ENCODE measurements around the gene KCNA10.

Gene KCNA10

DNA sequence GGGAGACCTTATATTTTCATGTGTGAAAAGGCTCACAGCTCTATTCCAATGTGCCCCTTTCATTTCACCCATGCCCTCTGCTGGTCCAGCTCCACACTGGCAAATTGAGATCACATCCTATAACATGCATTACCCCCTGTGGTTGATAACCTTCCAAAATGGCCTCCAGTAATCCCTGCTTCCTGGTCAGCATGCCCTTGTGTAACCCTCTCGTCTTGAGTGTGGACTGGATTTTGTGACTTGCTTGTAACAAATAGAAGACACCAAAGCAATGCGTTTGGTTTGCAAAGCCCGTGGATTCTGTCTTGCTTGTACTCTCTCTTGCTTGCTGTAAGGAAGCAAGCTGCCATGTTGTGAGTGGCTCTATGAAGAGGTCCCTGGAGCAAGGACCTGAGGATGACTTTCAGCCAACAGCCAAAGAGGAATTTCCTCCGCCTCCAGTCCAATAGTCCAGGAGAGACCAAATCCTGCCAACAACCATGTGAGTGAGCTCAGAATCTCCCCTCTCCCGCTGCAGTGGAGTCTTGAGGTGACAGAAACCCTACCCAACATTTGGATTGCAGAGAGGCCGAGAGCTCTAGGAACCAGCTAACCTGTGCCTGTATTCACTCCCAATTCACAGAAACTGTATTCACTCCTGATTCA, 17.4 kb downstream of the KCNA10 start:
- DNase-seq (ENCODE audit: low read depth in 3 of 3) = no peak

- no peak for DNase-seq (ENCODE audit: low read depth in 3 of 3)
Measured at GRCh38 chr1:110498270-110498669, 20.7 kb downstream of the KCNA10 start.

GRCh38 chr1:110495926-110496600, 22.9 kb downstream of the KCNA10 start:
- peak; percentile 57 to 75 (median 74) for DNase-seq (ENCODE audit: low read depth in 3 of 3)

DNA sequence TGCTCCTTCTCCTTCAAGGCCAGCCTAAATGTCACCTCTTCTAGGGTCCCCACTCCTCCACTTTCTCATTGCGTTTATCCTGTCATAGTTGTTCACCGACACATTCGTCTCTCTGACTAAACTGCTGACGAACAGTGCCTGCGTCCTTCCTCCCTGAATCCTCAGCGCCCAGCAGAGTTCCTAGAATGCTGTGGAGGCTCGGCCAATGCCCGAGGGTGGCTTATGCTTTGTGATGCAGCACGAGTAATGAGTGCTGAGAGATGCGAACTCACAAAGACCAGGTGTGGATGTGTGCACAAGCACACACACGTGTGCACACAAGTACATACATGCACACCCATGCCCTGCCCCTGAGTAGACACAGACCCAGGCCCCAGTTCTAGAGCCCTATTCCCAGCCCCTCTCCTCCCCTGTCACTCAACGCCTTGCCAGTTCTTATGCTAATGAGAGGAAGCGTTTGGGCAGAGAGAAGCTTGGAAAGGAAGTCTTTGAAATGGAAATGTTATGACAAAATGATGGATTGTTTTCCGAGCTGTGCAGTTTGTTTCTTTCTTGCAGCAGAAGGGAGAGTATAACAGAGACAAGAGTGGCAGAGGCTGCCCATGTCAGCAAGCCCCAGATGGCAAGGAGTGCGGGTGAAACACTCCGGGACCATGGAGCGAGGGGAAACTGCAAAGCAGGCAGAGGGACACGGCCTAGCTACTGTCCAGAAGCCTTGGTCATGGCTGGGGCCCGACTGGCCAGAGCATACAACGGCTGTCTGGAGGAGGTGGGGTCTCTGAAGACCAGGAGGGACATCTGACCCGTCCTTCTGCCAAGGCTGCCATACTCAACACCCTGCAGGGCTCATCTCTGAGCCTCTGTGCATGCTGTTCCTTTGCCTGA, 24.2 kb downstream of the KCNA10 start:
- DNase-seq (ENCODE audit: low read depth in 3 of 3) = no peak

DNA sequence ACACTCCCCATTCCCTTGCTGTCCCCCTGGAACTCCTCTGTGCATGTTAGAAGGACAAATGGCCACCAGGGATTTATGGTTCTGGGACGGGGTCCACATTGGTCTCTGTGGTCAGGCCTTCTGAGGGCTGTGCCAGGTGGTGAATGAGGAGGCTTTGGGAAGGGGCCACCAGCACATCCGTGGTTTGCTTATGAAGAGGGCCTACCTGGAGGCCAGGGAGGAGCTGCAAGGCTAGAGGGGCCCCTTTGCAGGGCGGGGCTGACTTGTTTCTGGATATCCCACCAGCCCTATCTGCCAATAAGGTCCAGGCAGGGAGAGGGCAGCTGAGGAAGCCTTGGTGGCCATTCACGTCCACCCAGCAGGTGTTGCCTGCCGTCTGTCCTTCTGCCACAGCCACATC, 24.9 kb downstream of the KCNA10 start:
- no peak for DNase-seq (ENCODE audit: low read depth in 3 of 3)

- DNase-seq (ENCODE audit: low read depth in 3 of 3) = no peak
Measured at GRCh38 chr1:110493059-110493699, 25.8 kb downstream of the KCNA10 start.

- DNase-seq (ENCODE audit: low read depth in 3 of 3) = no peak
Measured at GRCh38 chr1:110492573-110492972, 26.4 kb downstream of the KCNA10 start.

DNA sequence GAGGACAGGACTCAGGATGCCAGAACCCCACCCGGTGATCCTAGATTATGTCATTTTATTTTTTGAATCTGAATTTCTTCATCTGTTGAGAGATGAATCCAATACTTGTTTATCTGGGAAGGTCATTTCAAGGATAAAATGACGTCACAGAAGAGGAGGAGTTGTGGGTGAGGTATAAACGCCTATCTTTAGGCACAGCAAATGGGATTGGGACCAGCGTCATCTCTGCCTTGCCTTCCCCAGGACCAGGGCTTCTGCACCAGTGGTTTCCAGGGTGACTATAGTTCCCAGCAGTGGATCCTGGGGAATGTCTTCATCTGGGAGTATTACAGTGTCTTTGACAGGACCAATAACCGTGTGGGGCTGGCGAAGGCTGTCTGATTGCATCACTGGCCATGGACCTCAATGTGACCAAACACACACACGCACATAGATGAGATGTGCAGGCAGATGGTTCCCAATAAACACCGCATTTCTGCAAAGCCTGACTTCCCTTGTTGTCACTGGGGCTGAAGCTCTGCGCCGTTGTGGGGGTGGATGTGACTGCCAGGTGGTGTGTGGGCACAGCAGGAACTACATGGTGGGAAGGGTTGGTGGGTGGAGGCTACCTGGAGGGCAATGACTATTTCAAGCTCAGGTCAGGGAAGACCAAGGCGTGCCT, 28.1 kb downstream of the KCNA10 start:
- DNase-seq (ENCODE audit: low read depth in 3 of 3) = no peak

DNA sequence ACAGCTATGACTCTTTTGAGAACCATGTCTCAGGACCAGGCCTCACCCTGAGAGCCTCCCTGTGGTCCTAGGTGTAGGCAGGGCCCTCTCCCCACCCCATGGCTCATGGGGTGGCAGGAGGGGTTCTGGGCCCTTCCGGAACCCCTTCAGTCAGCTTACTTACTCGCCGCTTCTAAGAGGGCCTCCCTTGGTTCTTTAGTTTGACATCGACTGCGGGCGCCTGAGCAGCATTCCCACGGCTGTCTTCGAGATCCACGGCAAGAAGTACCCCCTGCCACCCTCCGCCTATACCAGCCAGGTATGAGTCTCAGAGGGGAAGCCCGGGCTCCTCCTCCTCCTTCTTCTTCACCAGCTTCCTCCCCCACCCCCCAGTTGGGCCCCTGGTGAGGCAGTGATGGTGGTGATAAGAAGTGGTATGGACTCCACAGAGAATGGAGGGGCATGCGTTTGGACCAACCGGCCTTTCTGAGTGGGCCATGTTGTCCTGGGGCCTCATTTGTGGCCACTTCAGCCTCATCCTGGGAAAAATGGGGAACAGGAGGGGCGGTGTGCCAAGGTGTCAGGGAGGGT, 28.9 kb downstream of the KCNA10 start:
- no peak for DNase-seq (ENCODE audit: low read depth in 3 of 3)

DNA sequence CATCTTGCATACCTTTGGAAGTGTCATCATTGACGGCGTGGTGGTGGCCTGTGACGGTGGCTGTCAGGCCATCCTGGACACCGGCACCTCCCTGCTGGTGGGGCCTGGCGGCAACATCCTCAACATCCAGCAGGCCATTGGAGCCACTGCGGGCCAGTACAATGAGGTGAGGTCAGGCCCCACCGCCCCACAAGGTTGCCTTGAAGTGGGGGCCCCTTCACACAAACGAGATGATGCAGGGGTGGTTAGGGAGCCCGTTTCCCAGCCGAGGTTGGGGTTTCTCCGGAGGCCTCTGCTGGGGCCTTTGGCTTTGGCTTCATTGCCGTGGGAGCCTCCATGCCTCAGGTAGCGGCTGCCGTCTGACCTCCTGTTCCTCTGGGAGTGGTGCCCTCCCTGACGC, 29.6 kb downstream of the KCNA10 start:
- DNase-seq (ENCODE audit: low read depth in 3 of 3) = no peak

- no peak for DNase-seq (ENCODE audit: low read depth in 3 of 3)
Measured at GRCh38 chr1:110488867-110489266, 30.1 kb downstream of the KCNA10 start.

GRCh38 chr1:110488161-110488560, 30.8 kb downstream of the KCNA10 start:
- no peak for DNase-seq (ENCODE audit: low read depth in 3 of 3)

DNA sequence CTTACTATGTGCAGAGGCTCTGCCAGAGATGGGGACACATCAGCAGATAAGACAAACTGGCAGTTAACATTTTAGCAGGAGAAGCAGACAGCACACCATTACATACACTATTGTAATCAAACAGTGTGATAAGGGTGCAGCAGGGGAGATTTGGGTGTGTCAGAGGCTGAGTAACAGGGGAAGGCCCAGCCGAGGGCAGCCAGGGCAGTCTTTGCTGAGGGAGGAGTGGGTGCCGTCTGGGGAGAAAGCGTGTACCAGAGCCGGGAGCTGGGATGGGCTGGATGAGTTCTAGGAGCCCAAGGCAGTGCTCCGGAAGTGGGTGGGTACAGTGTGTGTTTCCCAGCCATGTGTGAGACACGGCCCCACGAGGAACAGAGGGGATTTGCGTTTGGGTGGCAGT, 31.2 kb downstream of the KCNA10 start:
- DNase-seq (ENCODE audit: low read depth in 3 of 3) = no peak

DNA sequence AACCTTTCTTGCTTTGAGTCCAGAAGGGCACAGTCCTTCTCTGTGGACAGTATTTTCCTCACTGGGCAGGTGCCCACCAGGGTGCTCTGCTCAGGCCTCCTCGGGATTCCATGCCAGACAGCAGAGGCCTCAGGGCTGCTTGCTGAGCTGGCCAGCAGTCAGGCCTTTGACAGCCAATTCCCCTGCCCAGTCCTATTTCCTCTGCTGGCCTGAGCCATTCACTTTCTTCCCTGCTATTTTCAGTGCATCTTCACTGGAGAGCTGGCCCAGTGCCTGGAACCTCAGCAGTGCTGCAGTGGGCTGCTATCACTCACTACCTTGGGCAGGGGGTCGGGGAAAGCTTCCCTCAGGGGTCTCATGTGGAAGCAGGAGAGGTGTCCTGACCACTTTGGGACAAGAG, 33.2 kb downstream of the KCNA10 start:
- DNase-seq (ENCODE audit: low read depth in 3 of 3) = no peak

GRCh38 chr1:110484801-110485200, 34.2 kb downstream of the KCNA10 start:
- DNase-seq (ENCODE audit: low read depth in 3 of 3) = no peak

GRCh38 chr1:110483308-110483685, 35.7 kb downstream of the KCNA10 start:
- DNase-seq (ENCODE audit: low read depth in 3 of 3) = no peak

DNA sequence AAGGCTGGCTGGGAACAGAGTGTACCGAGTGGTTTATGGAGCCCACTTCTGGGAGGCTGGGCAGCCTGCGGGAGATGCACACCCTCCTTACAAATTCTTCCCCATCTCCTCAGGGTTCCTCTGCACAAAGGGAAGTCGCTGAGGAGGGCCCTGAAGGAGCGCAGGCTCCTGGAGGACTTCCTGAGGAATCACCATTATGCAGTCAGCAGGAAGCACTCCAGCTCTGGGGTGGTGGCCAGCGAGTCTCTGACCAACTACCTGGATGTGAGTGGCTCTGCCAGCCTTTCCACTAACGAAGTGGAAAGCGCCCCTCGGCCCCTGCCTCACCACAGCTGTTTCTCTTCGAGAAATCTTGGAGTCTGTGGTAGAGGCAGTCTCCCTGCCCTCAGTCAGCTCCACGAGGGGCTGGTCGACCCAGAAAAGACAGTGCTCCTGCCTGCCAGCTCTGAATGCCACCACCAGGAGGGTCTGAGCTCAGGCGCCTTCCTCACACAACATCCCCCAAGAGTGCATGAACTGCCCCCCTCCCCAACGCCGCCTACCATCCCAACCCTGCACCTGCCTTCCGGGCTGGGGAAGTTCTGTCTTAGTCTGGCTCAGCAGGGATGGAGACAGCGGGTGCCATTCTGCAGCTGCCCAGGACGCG, 36.2 kb downstream of the KCNA10 start:
- DNase-seq (ENCODE audit: low read depth in 3 of 3) = no peak

DNA sequence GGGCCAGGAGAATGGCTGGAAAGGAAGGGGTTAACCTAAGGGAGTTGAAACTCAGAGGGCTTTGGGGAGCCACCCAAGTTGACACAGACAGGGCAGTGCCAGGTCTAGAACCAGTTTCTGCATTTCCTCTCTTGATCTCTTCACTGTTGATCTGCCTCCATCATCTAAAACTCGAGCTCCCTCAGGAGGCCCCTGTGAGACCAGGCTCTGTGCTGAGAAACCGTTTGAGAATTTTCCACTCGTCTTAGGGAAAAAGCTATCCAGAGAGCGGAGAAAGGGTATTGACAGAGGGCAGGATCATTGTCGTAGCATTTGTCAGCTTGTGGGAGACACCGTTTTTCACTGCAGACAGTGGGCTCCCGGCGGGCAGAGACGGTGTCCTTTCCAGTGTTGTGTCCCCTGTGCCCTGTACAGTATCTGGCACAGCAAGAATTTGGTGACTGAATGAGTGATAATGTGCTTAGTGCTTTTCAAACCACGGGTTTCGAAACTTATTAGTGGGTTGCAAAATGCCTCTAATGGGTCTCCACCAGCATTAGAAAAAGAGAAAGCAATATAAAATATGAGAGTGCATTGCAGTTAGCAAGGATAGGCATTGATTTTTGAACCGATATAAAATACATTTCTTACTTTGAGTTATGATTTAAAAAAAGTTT, 36.9 kb downstream of the KCNA10 start:
- no peak for DNase-seq (ENCODE audit: low read depth in 3 of 3)

GRCh38 chr1:110480356-110481096, 38.4 kb downstream of the KCNA10 start:
- DNase-seq (ENCODE audit: low read depth in 3 of 3) = no peak

DNA sequence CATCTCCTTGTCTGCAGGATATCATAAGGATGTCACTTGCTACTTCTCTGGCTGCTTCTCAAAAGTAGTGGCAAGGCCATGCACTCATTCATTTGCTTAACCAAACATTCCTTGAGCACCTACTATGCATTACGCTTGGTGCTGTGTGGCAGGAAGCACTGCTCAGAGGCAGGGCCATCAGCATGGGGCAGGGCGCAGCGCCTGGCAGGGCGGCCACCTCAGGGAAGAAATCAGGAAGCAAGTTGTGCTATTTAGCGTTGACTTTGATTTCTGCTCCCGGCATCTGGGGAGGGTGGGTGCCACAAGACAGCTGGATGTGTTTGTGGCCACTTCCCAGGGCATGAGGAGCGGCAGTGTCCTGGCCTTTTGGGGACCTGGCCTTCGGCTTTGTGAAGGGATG, 40.1 kb downstream of the KCNA10 start:
- DNase-seq (ENCODE audit: low read depth in 3 of 3) = no peak

Data from stimulated activated CD4-positive, alpha-beta T cell treated with anti-CD3 and anti-CD28 coated beads, TNF-alpha, amount 100 ng/mL, for 48 hours (primary cell).